AG20443 (cell line): Measurements from ENCODE around the gene SUCLG1.
"Not testable (repeated sequence)": the region's sequence is repeated elsewhere in the genome, so short reads cannot be mapped to it uniquely, and the experiment has no call there.

Experiments used
- DNase-seq: peaks from one replicate; pipeline ENCODE4 v3.0.0; 2012; ENCODE audit warnings: low spot score, mixed read lengths

Gene SUCLG1

DNA sequence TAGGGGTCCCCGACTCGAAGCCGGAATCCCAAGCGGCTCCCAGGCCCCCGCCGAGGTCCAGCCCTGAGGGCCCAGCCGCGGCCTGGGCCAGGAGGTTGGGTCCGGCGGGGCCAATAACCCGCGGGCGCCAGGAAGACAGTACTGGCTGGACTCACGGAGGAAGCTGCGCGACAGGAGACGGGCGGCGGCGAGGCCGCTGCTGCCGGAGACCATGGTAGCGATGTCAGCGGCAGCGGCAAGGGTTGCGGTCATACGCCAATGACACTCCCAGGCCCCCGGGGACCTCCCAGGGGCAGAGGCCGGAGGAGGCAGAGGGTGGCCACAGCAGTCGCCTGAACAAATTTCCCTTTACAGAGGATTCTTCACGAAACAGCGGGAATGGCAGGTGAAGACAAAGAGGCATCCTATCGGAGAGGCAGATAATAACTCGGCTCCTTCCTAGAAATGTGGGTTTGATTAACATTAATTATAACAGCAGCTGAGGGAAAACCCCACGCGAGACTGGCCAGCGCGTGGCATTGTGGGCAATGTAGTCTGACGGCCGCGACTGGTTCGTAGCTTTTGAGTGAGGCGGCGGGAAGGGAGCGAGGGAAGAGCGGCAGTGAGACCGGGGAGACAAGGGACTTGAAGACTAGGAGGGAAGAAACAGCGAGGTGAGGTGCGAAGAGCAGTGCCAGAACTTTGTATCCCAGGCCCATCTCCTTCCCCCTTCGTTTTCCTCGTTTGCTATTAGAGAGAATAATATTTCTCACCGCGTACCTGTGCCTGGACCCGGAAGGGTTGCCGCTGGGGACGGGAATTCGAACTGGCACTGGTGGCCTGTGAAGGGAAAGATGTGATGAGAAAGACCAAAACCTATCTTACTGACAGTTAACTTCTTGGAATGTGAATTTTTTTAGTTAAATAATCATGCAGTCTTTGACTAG, at the start of gene SUCLG1:
Gene SUCLG1 (minus strand): TSS at position 263 of the 926 bp plus-strand sequence. CDS start 11 bp downstream, at position 252.
- DNase-seq, result peak; percentile 95

DNA sequence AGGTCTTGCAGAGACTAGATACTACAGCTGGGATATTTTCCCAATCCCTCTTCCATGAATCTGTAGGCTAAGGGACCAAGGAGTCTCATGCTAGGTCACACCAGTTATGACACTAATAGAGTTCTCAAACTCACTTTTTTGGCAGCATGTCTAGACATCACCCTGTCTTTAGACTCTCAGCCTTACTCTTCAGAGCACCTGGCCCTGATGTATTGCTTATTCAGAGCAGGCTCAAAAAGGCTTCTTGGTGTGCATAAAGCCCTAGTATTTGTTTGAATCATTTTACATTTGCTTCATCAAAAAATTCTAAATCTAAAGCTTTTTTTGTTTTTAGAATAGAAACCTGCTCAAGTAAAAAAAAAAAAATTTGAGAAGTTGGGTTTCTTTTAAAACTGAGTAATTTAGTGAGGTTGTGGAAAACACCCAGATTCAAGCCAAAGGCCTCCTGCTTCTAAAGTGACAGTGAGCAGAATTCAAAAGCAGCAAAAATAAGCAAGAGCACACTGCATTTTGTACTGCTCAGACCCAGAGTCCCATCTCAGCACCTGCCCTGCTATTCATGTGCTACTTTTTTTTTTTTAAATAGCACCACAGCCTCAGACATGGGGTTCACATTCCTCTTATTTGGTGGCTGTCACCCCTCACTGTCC, 39.2 kb upstream of the SUCLG1 start:
- DNase-seq, result no peak

DNA sequence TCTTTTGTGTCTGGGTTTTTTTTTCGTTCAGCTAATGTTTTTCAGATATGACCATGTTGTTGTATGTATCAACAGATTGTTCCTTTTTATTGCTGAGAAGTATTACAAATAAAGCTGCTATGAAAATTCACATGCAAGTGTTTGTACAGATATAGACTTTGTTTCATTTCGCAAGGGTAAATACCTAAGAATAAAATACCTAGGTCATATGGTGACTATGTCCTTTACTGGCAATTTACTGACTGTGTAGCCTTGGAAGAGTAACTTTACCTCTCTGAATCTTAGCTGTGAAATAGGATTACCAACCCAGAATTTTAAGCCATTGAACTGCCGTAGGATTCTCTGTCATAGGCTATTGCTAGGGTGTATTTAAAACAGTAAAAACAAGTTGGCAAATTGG, 38.2 kb upstream of the SUCLG1 start:
- no peak for DNase-seq

DNA sequence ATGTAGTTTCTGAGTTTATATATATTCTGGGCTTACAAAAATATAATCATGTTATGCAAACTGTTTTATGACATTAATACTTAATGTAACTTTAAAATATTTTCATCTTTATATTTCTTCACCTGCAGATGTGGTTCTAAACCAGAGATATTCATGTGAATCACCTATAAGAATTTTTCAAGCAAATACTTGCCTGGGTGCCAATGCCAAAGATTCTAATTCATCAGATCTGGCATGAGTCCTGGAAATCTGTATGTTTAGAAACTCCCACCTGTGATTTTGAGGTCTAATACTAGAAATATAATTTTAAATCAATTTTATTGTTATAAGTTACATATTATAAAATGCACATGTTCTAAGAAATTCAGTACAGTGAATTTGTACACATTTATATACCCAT, 37.3 kb upstream of the SUCLG1 start:
- no peak for DNase-seq

DNA sequence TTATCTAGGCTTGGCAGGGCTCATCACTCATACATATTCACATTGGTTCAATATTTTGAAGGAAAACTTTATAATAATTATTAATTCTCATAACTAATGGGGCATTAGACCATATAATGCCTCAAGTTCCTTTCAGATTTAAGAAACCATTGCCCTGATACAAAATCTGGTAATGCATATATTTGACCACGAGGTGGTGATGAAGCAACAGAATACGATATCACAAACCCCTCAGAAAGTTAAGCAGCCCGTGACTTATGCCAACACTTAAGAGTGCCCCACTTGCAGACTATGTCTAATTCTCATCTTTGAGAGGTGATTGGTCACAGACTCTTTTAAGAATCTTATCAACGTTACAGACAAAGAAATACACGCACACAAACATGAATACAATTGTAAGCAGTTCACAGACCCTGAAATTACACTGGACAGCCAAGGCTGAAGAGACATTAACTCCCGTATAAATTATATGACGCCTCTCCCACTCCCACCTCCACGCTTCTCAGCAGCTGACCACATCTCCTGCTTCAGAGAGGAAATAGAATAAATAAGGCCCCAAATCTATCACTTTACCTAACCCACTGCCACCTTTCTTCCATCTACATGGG, 36.6 kb upstream of the SUCLG1 start:
- DNase-seq, result peak; percentile 55

DNA sequence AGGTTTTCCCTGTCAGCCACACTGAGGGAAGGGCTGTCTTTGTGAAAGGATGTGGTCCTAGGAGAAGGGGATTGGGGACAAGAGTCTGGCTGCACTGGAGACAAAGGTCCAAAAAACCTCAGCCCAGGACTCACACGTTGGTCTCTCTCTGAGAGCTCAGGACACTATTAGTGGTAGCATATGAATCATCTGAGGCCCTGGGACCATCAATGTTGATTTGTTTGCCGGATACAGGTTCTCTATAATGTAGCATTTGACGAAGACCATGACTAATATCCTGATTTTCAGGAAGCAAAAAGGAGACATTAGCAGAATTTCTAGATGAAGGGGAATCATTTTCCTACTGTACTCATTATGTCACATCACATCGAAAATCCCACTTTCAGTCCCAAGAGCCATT, 35.0 kb upstream of the SUCLG1 start:
- no peak for DNase-seq

DNA sequence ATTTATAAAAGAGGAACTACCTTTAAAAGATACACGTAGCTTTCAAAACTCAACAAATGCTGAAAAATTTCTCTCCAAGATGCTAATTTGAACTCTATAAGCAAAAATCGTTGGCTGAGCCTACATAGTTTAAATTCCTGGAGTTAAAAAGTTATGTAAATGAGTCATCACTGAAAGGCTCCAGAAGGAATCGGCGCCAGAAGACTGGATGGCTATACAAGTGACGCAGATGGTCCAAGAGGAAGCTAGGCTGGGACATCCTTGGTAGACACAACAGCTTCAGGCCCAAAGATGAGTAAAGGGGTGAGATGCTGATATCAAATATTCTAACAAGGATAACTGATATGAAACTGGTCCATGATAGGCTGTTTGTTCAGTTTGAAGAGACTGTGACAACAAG, 34.4 kb upstream of the SUCLG1 start:
- peak; percentile 84 for DNase-seq

DNA sequence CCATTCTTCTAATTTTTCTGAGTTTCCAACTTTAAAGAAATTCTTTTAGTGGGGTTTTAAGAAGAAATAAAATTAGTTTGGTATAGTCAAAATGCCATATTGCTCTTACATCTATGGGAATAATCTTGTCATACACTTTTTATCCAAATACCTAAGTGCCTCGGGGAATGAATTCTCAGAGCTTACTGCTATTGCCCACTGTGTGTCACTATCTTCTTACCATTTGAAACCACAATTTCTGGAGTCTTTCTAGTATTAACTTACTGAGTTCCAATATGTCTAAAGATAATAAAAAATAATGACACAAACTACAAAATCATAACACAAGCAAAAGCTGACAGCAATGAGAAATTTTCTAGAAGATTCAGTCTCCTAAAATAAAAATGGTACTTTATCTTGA, 33.5 kb upstream of the SUCLG1 start:
- DNase-seq, result no peak

DNA sequence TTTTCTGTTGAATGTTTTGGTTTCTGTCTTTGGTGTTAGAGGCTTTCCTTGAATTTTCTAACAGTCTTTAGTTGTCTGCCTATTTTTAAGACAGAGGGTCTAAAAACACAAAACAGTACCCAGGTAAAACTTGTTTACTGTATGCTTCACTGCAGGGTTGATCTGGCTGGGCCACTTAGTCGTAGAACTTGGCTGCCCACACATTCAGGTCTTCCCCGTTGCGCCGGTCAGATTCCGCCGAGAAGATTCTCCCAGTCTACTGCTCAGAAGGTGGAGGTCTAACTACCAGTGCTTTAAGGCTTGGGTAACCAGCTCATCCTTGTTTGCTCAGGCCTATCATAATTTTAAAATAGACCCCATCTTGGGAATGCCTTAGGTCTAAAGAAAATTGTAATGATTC, 32.7 kb upstream of the SUCLG1 start:
- DNase-seq, result no peak

DNA sequence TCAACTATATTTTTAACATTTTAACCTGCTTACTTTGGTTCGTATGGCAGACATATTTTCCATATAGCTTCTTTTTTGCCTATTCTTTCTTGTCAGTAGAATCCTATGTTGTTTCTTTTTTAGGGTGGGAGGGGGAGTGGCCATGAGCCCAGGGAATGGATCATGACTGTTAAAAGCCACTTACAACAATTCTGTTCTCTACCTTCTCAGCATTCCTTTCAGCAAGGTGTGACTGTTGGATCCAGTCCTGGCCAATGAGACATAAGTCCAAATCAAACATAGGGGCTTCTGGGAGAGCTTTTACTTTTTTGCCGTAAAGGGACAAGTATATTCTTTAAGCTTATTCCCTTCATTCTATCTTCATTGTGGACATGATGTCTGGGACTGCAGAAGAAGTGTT, 32.2 kb upstream of the SUCLG1 start:
- no peak for DNase-seq

DNA sequence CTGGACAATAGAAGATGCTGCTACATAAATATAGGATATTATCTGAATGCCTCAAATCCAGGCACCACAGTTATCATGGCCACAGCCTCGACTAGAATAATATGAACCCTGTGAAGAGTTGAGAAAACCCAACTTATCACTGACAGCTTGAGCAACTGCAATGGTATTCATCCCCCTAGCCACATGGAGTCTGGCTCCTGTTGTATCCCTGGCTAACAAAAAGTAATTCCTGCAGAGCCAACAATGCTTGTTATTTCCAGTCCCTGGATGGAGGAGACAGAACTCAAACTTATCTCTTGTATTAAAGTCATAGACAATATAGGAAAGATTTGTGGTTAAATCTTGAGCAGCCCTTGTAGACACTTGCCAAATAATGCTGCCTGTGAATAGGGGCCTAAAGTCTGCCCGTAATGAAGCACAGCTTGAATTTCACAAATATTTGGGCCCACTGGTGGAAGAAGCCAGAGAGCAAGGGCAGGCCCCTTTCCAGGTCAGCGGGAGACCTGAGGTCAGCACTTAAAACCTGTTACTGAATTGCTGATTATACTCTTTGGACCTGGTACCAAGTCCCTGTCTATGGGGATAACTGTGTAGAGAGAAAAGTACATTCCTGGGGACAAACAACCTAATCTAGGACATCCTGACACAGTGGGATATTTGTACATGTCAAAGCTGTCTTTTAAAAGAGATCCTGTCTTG, 28.4 kb upstream of the SUCLG1 start:
- peak; percentile 68 for DNase-seq

DNA sequence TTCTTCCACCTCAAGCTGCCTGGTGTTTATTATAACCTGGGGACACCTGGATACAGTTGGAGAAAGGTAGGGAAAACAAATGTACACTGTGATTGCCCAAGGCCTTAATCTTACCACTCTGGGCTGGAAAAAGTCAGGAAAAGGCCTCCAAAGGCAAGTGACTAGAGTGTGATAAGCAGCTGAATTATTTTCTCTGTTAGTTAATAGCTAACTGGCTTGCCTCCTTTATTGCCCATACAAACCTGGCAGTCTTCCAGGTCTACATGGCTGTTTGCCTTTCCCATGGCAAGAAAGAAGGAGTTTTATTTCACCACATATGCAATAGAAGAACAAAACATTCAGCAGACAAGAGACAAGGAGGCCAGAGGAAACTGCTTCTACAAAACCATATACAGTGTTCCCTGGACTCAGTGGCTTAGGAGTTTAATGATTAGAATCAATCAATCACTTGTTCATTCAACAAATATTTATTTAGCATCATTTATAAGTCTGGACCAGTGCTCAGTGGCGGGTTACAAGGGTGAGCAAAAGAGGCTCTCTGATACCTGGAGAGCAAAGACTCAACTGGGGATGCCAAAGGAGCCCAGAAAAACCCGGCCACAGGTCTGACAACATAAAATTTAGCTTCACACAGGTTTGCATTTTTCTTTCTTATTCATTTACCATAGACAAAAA, 27.5 kb upstream of the SUCLG1 start:
- DNase-seq, result no peak

DNA sequence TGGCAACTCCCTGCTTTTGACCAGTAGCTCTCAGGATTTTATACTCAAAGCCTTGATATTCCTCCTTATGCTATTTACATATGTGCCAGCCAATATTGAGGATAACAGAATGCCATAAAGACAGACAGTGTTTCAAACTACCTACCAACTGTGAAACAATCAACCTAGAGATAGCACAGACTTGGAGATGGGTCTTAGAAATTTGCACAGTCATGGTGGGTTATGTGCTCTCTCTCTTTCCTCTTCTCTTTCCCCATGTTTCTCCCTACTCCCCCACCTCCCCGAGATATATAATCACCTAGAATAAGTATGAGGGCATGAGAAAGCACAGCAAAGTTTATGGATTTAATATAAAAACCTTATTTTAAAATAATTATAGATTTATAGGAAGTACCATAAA, 24.2 kb upstream of the SUCLG1 start:
- DNase-seq, result no peak

DNA sequence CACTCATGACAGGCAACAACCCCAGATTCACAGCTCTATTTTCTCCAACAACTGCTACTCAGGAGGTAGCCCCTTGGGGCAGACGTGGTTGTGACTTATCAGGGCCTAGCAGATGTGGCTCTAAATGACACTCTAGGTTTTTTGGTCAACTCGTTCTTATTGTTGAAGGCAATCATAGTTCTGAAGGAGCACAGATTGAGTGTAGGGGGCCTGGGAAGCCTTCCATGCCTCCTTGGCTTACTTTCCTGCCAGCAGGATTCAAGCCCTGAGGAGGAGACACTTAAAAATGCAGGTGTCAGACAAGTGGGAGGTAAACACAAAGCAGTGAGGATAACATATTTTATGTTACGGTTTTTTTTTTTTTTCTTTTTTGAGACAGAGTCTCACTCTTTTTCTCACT, 23.5 kb upstream of the SUCLG1 start:
- DNase-seq, result no peak

DNA sequence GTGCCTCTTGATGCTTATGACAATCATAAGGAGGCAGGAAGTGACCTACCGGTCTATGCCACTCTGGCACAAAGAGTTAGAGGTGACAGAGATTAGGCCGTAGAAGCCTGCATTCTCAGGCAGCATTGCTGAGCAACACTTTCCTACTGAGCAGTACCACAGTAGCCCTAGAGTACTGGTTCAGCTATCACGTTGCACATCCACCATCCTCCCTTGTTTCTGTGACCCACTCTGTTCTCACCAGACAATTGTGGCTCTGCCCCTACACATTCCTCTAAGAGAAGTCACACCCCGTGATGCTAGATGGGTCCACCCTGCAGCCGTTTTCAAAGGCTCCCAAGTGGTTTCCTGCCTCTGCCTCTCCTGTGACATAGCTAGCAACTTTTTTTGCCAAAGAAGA, 22.6 kb upstream of the SUCLG1 start:
- peak; percentile 89 for DNase-seq

DNA sequence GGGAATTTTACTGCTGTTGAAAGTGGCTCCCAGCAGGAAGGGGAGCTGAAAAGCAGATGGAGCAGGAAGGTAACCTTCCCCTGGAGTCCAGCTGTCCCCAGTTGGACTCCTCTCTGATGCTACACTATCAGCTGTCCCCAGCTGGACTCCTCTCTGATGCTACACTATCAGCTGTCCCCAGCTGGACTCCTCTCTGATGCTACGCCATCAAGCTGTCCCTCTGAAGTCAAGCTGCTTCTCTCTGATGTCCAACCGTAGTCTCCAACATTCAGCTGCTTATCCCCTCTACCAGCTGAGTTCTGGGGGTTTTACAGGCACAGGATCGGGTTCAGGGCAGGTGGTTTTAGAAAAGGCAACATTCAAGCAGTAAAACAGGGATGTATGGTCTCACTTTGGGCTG, 19.8 kb upstream of the SUCLG1 start:
- no peak for DNase-seq

DNA sequence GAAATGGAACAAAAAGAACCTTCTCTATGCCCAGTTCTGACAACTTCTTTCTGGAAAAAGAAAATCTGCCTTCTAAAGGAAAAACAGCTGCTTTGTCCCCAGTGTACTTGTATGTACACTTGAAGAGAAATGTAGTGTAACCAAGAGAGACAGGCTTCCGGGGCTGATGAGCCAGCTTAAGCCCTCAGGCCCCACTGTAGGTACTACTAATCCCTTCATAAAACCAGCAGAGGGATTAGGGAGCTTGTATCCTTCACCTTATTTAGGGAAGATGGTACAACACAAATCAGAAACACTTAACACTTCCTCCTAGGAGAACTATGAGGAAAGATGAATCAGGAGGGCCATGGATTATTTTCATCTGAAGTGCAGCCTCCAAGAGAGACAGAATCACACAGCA, 18.8 kb upstream of the SUCLG1 start:
- DNase-seq, result no peak

DNA sequence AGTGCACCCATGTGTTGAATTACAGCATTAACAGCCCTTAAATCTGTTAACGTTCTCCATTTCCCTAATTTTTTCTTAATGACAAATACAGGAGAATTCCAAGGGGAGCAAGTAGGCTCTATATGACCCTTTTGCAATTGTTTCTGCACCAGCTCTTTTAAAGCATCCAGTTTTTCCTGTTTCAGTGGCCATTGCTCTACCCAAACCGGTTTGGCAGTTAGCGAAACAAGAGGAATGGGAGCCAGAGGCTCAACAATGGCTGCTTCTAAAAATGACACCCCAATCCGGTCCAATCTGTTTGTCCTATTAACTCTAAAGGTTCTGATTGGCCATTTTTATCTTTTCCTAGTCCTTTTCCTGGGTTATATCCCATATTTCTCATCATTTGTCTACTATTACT, 15.1 kb upstream of the SUCLG1 start:
- no peak for DNase-seq

DNA sequence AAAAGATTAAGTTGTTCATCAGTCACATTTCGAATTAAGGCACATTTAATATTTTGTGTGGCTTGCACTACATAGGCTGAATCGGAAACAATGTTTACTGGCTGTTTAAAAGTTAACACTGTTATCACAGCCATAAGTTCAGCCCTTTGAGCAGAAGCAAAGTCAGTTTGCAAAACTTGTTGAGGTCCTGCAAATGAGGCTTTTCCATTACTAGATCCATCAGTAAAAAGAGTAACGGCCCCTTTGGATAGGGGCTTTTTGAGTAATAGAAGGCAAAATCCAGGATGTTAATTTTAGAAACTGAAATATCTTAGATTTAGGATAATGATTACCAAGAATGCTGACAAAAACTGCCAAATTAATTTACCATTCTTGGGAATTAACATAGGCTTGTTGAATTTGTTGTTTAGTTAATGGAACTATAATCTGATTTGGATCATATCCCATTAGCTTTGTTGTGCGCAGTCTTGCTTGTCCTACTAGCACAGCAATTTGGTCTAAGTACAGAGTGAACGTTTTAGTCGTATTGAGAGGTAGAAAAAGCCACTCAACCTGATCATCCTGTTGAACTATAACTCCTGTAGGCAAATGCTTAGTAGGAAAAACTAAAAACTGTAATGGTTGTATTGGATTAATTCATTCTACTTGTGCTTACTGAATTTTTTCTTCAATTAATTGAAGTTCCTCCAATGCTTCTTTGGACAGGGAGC, 13.9 kb upstream of the SUCLG1 start:
- no peak for DNase-seq

DNA sequence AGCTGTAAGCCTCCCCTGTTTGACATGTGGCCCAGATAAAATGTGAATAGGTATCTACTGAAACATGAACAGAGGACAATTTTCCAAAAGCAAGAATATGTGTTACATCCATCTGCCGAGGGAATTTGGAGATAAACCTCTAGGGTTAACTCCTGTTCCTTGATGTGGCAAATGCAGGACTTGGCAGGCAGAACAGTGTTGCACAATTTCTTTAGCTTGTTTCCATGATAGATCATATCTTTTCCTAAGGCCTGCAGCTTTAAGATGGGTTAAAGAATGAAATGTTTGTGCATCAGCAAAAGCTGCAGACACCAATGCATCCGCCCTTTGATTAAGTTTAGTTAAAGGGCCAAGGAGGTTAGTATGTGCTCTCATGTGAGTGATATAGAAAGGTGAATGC, 13.3 kb upstream of the SUCLG1 start:
- DNase-seq, result not testable (repeated sequence)

DNA sequence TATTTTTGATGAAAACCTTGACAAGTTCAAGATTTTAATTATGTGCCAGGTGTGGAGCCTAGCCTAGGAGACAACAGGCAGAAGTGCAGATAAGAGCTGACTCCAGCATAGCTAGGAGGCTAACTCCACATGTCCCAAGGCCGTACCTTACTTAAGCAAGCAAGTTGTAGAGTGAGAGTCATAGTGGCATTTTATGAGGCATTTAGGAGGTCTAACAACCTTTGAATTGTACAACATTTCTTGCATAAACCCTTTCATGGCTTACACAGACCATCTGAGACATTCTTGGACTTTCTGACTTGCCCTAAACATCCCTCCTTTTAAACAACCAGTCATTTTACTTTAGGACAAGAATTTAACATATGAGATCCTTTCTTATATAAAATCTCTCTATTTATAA, 8.3 kb upstream of the SUCLG1 start:
- DNase-seq, result no peak
